Left lobe of liver (tissue), 2 donors: ENCODE measurements around the gene MRPS21. TPM values are rescaled to one million over a fixed set of nuclear protein-coding genes. Genes with fewer than 3 reads are reported as not detected.

ENCODE experiments used
- ATAC-seq: fragments of 200-7000 bp; cut with Tn5 transposase; one replicate; pipeline ENCODE4 v1.9.1; 2020; ENCODE audit warnings: mild to moderate bottlenecking, moderate library complexity
- DNase-seq: peaks from one replicate; pipeline ENCODE4 v3.0.0-alpha.2; 2020; ENCODE audit warnings: low spot score
- total RNA-seq: library from RNA; stranded (reverse); gene quantifications from one replicate; pipeline ENCODE4 v1.2.1, GENCODE V29; 2021
- donor health status: DM: no; HTN: no; CAD: no; lungs with moderate emphysema.
- donor health status: DM: no; HTN: yes; CAD: no.

MRPS21 gene
- 27.0 TPM for total RNA-seq

DNA sequence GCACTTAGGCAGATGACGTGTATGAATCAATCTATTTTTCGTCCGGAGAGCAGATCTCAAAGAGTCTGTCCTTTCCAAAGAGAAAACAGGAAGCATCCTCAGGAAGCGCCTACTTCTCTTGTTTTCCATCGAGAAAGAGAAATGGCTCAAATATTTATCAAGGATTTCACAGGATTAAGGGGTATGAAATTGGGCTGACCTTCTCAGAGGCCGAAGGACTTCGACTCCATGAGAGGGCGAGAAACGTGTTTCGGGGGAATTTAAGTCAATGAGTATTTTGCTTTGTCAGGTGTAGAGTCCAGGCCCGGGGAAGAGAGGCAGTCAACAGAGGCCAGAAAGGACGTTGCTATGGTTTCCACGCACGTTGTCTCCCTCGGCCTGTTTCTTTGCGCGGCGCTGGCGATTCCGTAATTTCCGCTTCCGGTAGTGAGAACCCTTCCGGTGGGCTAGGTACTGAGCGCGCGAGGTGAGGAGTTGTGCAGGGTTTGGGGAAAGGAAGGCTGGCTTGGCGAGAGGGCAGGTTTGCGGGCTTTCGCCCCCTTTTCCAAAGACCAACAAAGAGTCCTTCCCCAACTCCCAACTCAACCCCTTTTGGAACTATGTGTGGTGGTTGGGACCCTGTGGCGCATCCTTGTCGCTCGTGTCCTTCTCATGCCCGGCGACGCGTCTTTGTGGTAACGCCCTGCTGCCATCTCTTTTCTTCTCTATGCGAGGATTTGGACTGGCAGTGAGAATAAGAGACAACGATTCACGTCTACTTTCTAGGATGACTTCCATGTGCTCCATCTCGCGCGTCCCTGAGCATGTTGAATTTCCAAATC is at the start of gene MRPS21:
Gene MRPS21 (plus strand): TSS at position 429 of the 821 bp plus-strand sequence. CDS start 506 bp downstream, outside the sequence.
- peak; percentile 99 for ATAC-seq
- peak; percentile 90 for DNase-seq

DNA sequence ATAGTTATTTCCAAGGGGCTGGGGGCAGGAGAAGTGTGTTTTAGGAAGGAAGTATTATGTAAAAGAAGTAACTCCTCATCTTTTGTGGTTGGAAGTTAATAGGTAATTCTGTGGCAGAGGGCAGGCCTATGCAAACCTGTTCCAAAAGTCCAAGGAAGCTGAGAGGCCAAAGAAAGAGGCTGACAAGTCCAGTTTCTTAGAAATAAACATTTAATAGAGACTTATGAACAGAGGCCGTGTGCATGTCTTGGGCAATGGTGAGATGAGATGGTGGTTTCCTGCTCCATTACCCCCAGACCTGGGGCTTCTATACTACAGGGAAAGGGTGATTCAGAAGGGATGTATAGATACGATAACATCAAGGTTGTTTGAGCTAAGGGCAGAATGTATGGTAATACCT is 43.7 kb upstream of the MRPS21 start:
- ATAC-seq, result no peak
- DNase-seq, result no peak

DNA sequence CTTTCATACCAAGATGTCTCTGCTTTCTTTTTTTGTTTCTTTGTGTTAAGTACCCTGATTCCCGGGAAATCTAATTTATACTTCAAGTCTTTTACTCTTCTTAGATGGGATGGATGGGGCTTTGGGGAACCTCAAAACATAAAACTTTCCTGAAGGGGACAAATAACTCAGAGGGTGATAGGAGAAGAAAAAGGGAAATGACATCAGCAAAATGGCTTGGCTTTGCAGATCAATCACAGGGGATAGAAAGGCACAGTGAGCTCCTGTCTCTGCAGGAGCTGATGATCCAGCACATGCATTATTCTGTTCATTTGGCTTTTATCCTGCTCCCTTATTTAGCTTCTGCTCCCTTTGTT is 37.5 kb upstream of the MRPS21 start:
- no peak for ATAC-seq
- DNase-seq, result no peak

DNA sequence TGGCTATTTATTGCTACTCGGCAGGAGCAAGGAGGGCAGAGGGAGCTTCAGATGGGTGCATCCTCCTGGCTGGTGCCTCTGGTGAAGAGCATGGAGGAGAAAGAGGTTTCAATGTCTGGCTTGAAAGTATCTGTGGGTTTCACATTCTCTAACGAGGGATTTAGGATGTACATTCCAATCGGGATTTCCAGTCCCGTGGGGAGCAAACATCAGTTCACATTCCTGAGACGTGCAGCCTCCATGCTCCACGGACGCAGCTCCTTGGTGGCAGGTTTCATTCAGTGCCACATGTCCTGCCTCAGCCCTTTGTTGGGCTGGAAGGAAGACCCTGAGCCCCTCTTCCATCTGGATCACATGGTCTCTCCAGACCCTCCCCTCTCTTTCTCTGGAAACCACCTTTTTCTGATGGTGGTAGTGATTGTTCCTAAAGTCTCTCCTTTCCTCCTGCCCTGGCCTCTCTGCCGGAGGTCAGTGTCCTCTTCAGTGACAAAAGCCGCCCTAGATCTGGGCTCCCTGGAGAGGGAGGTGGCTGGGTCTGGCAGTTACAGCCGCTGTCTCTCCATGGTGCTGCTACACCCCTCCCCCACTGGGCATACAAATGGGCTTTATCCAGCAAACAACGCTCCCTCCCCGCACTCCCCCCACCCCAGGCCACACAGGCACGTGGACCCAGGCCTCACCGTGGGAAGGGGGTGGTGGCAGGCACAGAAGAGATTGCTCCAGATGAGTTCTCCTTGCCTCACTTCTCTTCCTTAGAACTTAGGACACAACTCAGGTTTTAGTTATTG is 36.9 kb upstream of the MRPS21 start:
- ATAC-seq, result peak; percentile 60
- DNase-seq, result peak; percentile 84

DNA sequence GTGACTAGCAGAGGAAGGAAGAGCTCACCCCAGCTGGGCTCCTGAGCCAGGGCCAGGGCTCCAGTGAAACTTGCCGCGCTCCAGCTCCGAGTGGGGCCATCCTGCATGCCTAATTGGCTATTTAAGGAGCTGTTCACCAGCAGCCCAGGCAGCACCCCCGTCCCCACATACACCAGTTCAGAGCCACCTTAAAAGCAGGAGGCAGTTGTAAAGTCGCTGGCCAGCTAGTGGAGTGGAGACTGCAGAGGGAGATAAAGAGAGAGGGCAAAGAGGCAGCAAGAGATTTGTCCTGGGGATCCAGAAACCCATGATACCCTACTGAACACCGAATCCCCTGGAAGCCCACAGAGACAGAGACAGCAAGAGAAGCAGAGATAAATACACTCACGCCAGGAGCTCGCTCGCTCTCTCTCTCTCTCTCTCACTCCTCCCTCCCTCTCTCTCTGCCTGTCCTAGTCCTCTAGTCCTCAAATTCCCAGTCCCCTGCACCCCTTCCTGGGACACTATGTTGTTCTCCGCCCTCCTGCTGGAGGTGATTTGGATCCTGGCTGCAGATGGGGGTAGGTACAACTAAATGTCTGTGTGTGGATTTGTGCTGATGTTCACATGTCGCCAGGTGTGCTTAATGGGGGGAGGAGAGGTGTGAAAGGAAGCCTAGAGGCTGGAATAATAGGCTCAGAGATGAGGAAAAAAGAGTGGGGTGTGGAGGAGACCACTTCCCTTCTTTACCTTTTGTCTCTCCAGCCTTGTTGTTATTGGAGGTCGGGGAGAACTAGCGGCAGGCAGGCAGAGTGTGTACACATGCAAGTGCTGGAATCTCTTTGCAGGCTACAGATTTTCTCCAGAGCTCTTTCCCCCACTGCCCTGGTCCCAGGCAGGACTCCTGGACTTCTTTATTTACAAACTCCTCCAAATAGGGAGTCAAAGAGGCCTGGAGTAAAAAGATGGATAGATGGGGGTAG is 35.8 kb upstream of the MRPS21 start, which contains the start of gene CA14:
Gene CA14 (plus strand): TSS at position 151 of the 962 bp plus-strand sequence. CDS start 355 bp downstream, at position 506.
- DNase-seq, result peak; percentile 67
- peak; percentile 30 for ATAC-seq

DNA sequence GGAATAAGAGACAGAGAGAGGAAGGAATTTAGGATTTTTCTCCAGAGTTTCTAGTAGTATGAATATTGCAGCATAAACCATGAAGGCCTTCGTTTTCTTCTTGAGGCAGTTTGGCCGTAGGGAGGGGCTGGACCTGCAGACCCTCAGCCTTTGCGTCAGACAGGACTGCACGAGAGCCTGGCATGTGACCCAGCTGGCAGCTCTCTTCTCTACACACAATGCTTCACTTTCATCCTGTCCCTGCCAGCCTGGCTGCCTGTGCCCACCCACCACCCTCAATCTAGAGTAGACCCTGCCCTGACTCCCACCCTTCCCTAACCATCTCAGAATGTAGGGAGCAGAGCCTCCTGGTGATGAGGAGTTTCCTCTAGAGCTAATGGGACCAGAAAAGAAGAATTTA is 34.4 kb upstream of the MRPS21 start:
- peak; percentile 8 for ATAC-seq
- peak; percentile 69 for DNase-seq

DNA sequence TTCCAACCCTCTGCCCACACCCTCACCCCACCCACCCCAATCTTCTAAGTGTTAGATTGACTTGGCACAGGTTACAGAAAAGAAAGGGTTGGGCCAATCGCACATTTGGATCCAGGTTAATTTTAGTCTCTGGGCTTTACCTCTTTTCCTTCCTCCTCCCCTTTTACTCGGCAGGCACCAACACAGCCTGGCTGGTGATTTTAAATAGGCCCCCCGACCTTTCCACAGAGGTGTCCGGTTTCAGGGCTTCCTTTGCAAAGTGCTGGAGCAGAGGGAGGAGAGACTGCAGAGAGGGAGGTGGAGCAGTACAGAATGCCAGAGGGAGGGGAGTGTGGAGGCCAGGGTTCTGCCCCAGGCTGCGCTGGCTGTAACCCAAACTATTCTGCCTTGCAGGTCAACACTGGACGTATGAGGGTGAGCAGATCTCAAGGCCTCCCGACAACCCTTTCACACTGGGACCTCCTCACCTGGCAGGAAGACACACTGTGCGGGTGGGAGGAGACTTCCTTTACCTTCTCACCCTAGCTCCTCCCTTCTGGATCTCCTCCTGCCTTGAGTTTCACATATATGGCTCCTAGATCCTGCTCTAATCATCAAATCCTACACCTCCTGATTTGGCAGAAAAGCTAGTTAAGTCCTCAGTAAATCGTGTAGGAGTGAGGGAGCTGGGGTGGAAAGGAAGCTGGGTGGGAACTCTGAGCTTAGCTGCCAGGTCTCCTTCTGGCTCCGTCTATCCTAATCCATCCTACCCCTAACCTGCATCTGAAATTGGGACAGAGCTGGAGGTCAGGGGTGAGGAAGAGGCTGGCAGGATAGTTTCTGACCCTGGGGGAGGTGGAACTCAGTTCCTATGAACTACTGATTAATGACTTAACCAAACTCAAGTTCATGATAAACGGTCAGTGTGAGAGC is 33.6 kb upstream of the MRPS21 start:
- DNase-seq (peak; percentile 94), ATAC-seq (peak; percentile 71)

DNA sequence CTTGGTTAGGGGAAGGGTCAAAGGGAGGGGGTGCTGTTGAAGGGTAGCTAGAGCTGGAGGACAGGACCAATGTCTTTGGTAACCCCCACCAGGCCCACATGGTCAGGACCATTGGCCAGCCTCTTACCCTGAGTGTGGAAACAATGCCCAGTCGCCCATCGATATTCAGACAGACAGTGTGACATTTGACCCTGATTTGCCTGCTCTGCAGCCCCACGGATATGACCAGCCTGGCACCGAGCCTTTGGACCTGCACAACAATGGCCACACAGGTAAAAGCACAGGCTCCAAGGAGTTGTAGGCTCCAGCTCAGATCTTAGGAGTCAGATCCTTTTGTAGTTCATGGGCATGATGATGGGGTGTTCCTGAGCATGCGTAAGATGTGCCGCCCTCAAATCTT is 32.3 kb upstream of the MRPS21 start:
- no peak for ATAC-seq
- peak; percentile 66 for DNase-seq

DNA sequence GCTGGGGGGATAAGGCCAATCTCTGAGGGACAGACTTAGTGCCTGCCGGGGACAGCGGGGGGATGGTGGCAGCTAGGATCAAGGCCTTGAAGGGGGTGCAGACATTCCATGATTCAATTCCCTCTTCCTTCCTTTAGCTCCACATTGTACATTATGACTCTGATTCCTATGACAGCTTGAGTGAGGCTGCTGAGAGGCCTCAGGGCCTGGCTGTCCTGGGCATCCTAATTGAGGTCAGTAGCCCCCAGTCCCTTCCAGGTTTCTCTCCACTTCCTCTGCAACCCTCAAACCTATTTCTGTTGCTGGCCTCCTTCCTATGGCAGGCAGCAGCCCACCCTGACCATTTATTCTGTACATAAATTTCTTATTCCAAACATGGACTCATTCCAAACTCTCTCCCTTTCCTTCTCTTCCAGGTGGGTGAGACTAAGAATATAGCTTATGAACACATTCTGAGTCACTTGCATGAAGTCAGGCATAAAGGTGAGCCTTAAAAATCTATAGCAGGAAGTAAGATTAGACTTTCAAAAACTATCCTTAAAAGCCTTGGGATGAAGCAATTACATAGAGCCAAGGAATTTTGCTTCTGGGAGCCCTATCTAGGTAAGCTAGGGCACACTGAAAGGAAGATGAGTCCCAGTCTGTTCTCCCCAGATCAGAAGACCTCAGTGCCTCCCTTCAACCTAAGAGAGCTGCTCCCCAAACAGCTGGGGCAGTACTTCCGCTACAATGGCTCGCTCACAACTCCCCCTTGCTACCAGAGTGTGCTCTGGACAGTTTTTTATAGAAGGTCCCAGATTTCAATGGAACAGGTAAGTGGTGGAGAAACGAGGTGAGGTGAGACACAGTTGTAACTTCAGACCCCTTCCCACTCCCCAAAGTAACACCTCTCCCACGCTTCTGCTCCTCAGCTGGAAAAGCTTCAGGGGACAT is 31.0 kb upstream of the MRPS21 start:
- ATAC-seq, result no peak
- no peak for DNase-seq

DNA sequence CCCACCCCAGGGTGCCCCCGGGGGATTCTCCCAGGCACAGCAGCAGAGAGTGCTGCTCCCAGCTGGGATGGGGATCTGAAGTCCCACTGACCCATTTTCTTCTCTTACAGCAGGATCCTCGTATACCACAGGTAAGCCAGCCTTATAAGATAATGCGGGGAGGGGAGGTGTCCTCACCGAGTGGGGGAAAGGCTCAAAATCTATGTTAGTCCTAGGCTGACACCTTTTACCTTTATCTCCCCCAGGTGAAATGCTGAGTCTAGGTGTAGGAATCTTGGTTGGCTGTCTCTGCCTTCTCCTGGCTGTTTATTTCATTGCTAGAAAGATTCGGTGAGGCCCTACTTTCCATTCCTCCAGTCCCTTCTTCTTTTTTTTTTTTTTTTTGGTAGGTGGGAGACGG is 30.1 kb upstream of the MRPS21 start:
- no peak for ATAC-seq
- DNase-seq, result no peak

DNA sequence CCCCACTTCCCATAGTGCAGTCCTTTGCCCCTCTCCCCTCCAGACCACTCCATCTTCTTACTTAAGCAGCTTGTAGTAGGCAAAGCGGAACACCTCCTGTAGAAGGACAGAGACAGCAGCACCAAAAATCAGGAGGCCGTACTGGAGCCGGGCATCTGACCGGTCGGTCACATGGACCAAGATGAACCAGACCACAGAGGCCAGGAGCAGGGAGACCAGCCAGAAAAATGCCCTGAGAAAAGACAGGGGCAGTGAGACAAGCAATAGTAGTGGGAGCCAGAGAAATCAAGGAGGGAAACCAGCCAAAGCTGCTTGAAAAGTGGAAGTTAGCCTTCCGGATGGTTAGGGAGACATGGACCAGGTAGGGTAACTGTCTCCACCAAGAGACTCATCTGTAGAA is 25.8 kb upstream of the MRPS21 start:
- DNase-seq (no peak), ATAC-seq (peak; percentile 11)

DNA sequence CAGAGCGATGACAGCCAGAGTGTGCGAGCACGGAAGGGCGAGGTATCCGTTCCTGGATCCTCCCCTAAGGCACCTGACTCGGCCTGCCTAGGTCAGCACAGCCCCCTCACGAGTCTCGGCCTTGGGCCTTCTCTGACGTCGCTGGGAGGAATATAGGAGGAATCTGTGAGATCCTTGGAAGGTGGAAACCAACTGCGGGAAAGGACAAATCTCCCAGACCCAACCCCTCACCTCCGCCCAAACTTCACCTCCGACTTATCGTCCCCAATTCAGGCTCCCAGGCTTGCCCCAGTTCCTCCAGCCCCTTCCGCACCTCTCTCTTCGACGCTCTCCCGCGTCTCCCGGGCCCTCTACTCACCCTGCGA is 25.3 kb upstream of the MRPS21 start:
- peak; percentile 57 for DNase-seq

DNA sequence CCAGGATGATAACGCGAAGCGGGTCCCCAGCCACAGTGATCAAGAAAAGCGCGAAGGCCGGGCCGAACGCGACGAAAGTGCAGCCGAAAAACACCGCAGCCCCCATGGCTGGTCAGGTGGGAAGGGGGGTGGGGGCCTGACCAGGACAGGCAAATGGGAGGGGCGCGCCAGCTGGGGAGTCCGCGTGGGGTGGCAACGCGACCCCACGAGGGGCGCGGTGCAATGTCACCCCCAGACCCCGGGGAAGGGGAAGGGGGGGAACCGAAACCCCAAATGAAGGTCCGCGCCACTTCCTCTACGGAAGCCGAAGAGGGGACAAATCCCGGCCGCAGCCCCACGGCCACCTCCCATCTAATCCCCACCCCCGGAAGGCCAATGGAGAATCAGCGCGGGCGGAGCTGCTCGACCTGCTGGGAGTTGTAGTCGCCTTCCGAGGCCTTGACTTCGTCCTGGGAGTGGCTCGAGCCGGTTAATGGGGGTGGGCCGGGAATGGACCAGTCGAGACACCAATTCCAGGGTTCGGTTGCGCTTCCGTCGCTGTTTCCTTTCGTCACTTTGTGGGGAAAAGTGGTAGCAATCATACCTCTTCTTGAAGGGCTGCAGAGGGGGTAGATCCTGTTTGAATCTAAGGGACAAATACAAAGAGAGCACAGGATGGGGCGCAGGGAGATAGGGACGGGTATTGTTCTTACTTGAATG is 24.8 kb upstream of the MRPS21 start, which contains the start of gene APH1A:
Gene APH1A (minus strand): TSS at position 312 of the 699 bp plus-strand sequence. CDS start 206 bp downstream, at position 106.
- DNase-seq (peak; percentile 97), ATAC-seq (peak; percentile 98)

More for the DNA sequence above, 25.3 kb upstream of the MRPS21 start:
- ATAC-seq, result peak; percentile 59

DNA sequence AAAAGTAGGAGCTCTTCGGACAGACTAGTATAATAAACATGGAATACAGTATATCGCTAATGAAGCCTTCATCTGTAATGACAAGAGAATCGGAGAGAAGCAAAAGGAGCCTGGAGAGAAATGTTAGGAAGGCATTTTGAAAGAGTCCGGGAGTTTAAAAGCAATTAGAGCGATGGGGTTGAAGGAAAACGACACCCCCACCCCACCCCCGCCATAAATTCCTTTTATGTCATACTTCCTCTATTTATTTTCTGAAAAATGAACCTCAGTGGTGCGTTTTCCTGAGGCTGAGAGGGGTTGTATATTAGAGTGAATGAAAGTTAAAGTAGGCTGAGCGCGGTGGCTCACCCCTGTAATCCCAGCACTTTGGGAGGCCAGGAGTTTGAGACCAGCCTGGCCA is 24.2 kb upstream of the MRPS21 start:
- DNase-seq, result no peak
- no peak for ATAC-seq

DNA sequence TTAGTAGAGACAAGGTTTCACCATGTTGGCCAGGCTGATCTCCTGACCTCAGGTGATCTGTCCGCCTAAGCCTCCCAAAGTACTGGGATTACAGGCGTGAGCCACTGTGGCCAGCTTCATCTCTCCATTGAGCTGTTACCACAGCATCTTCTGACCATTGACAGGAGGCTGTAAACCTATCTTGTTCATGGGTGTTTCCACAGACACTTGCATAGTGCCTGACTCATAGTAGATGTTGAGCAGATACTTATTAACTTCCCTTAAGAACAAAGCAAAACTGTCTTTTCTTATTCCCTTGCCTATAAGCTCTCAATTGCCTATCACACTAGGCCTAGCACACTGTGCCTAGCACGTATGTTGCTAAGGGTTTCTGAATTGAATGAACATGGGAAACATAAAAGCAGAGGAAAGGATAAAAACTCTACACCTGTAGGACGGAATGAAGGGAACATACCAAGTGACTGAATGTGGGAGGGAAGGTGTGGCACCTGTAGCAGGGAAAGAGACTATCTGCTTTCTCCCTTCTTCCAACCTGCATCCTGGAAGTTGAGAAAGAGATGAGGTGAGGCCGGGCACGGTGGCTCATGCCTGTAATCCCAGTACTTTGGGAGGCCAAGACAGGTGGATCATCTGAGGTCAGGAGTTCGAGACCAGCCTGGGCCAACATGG is 22.2 kb upstream of the MRPS21 start:
- DNase-seq (no peak), ATAC-seq (no peak)

DNA sequence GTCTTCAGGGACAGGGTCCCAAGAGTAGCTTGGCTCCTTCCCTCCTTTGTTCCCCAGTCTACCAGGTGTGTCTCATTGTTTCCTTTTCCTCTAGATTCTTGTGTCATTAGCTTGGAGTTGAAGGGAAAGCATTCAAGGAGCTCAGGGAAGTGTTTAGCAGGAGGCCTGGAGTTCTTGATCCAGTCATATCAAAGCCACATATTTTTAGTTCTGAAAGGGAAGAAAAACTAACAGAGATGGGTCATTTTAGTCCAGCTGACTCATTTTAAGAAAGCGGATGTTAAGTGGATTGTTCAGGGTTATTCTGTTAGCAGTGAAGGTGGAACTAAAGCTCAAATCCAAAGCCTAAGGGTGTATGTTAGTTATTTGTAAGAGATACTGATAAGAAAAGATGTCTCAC is 20.4 kb upstream of the MRPS21 start:
- ATAC-seq, result no peak

DNA sequence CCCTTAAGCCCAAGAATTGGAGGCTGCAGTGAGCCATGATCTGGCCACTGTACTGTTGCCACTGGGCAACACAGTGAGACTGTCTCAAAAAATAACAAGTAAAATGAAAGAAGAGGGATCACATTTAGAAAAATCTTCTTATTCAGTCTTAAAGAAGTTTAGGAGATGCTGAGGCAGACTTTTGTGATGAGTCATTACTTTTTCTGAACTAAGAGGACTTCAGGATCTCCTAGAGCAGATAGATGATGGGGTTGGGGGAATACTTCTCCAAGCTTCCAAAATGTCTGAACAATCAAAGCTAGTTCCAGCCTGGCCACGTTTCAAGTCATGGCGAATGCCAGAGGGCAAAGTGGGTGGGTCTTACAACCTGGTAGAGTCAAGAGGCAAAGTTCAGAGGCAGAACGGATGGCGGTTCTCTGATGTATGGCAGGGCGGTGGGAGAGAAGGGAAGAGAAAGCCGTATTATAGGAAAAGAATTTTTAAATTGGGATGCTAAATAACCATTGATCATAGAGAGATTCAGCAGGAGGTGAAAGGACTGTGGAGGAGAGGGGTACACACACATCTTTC is 13.4 kb upstream of the MRPS21 start:
- ATAC-seq, result peak; percentile 48

More for the DNA sequence above, 20.4 kb upstream of the MRPS21 start:
- DNase-seq, result no peak

More for the DNA sequence above, 13.4 kb upstream of the MRPS21 start:
- DNase-seq, result peak; percentile 92
